DOHH2 (cell line): ENCODE measurements around the gene SLC6A13.

ENCODE experiments used
- H3F3A ChIP-seq: fragments of 200-600 bp; sonication (generic), shearing (Covaris generic); 2 replicates; pipeline ENCODE4 v1.6.0; 2016; ENCODE audit warnings: antibody characterized with exemption, mild to moderate bottlenecking; ENCODE audit not compliant: control insufficient read depth, insufficient read depth
- H3K27ac ChIP-seq: fragments of 200-600 bp; sonication (generic); 2 replicates; pipeline ENCODE4 v1.5.1; 2014; ENCODE audit warnings: low read depth, mild to moderate bottlenecking, low read length, moderate library complexity
- H3K27me3 ChIP-seq: fragments of 200-600 bp; sonication (generic); 2 replicates; pipeline ENCODE4 v1.6.1; 2014; ENCODE audit warnings: mild to moderate bottlenecking, low read length, mixed read lengths; ENCODE audit not compliant: control insufficient read depth
- H3K36me3 ChIP-seq: fragments of 200-600 bp; sonication (generic); 2 replicates; pipeline ENCODE4 v1.6.1; 2014; ENCODE audit warnings: mild to moderate bottlenecking, low read length, moderate library complexity, mixed read lengths; ENCODE audit not compliant: control insufficient read depth
- H3K4me1 ChIP-seq: fragments of 200-600 bp; sonication (generic); 2 replicates; pipeline ENCODE4 v1.6.1; 2014; ENCODE audit warnings: mild to moderate bottlenecking, low read length, mixed read lengths; ENCODE audit not compliant: control insufficient read depth
- H3K4me2 ChIP-seq: fragments of 200-600 bp; sonication (generic); 2 replicates; pipeline ENCODE4 v1.6.0; 2014; ENCODE audit warnings: mild to moderate bottlenecking, low read length, moderate library complexity
- H3K4me3 ChIP-seq: fragments of 200-600 bp; sonication (generic); 2 replicates; pipeline ENCODE4 v1.5.1; 2014; ENCODE audit warnings: mild to moderate bottlenecking, low read length, mixed read lengths
- H3K79me2 ChIP-seq: fragments of 200-600 bp; sonication (generic); 2 replicates; pipeline ENCODE4 v1.6.1; 2014; ENCODE audit warnings: mild to moderate bottlenecking, low read length, mixed read lengths; ENCODE audit not compliant: control insufficient read depth
- H3K9me2 ChIP-seq: fragments of 200-600 bp; sonication (generic); replicated peaks from 2 replicates; pipeline ENCODE4 v1.6.1; 2014; ENCODE audit warnings: mild to moderate bottlenecking, low read length, mixed read lengths; ENCODE audit not compliant: control insufficient read depth
- H3K9me3 ChIP-seq: fragments of 200-600 bp; sonication (generic); 2 replicates; pipeline ENCODE4 v1.6.1; 2014; ENCODE audit warnings: antibody characterized with exemption, low read length, mixed read lengths; ENCODE audit not compliant: control insufficient read depth, insufficient read depth
- H4K20me1 ChIP-seq: fragments of 200-600 bp; sonication (generic); 2 replicates; pipeline ENCODE4 v1.6.0; 2014; ENCODE audit warnings: low read depth, mild to moderate bottlenecking, antibody characterized with exemption, low read length, moderate library complexity; ENCODE audit not compliant: control insufficient read depth, insufficient read depth
- CTCF ChIP-seq: fragments of 200-600 bp; sonication (generic); IDR thresholded peaks from one replicate; pipeline ENCODE4 v1.5.1; 2014; ENCODE audit warnings: antibody characterized with exemption, mild to moderate bottlenecking, low read depth, low read length; ENCODE audit not compliant: poor library complexity, severe bottlenecking
- EZH2phosphoT487 ChIP-seq: fragments of 200-600 bp; sonication (generic); IDR thresholded peaks from 2 replicates; pipeline ENCODE4 v1.6.1; 2017; ENCODE audit warnings: borderline replicate concordance, mild to moderate bottlenecking, antibody characterized with exemption, low read length, moderate library complexity, mixed read lengths

The SLC6A13 gene

DNA sequence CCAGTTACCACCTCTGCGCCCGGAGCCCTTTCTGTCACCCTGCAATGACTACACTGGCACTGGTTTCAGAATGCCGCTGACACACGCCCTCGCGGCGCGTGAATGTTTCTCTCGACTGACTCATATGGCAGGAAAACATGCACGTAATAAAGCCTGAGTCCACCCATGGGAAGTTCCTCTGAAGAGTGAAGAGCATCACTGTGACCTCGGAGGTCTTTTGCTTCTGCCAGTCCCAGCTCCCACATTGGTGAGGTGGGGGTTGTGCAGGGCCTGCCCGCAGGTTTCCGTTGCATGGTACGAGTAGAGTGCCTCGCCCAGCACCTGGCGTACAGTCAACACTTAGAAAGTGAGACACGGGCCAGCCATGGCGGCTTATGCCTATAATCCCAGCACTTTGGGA lies 37.6 kb downstream of the SLC6A13 start:
- Histone ChIP-seq H3K4me1 (no peaks in the 10 kb centered on the region; the same call in 1 of the 2 replicates), H3K9me2 (no peaks in the 10 kb centered on the region), H3K79me2 (no peaks in the 10 kb centered on the region), H3K4me3 (no peak overlapping the region), H3K9me3 (no peaks in the 10 kb centered on the region), H3F3A (no peaks in the 10 kb centered on the region), H3K36me3 (no peaks in the 10 kb centered on the region), H3K27ac (no peak overlapping the region), H3K4me2 (no peak overlapping the region), H3K27me3 (0 out of 2 replicates have a peak, but pooled peaks cover 5% of the 10 kb centered on the region), H4K20me1 (no peaks in the 10 kb centered on the region; the same call in 1 of the 2 replicates)
- TF ChIP-seq EZH2phosphoT487 (no peak), CTCF (no peak)

- Histone ChIP-seq H3K36me3 (no peaks in the 10 kb centered on the region), H3K4me1 (no peaks in the 10 kb centered on the region; the same call in 1 of the 2 replicates), H3K27ac (no peak overlapping the region), H3K4me3 (no peak overlapping the region), H3K4me2 (no peak overlapping the region), H3K79me2 (no peaks in the 10 kb centered on the region), H3K9me2 (no peaks in the 10 kb centered on the region), H3F3A (no peaks in the 10 kb centered on the region), H3K27me3 (0 out of 2 replicates have a peak, but pooled peaks cover 5% of the 10 kb centered on the region), H3K9me3 (no peaks in the 10 kb centered on the region), H4K20me1 (no peaks in the 10 kb centered on the region; the same call in 1 of the 2 replicates)
- TF ChIP-seq EZH2phosphoT487 (no peak), CTCF (no peak)
Observed at GRCh38 chr12:224330-224729, 38.3 kb downstream of the SLC6A13 start.

GRCh38 chr12:223841-224240 lies 38.8 kb downstream of the SLC6A13 start:
- Histone ChIP-seq H3K4me3 (no peak overlapping the region), H3K9me3 (no peaks in the 10 kb centered on the region), H4K20me1 (no peaks in the 10 kb centered on the region; the same call in 1 of the 2 replicates), H3K27ac (no peak overlapping the region), H3F3A (no peaks in the 10 kb centered on the region), H3K36me3 (no peaks in the 10 kb centered on the region), H3K79me2 (no peaks in the 10 kb centered on the region), H3K9me2 (no peaks in the 10 kb centered on the region), H3K4me1 (no peaks in the 10 kb centered on the region; the same call in 1 of the 2 replicates), H3K27me3 (0 out of 2 replicates have a peak, but pooled peaks cover 5% of the 10 kb centered on the region), H3K4me2 (no peak overlapping the region)
- no peak for TF ChIP-seq CTCF
- TF ChIP-seq EZH2phosphoT487, result no peak
